NCI-H2196 (cell line): Measurements from ENCODE around the gene RASIP1.

Experiments
- DNase-seq: peaks from one replicate; lab custom pipeline; 2025; ENCODE audit not compliant: unreplicated experiment; lab: John Stamatoyannopoulos, UW

RASIP1 gene

GRCh38 chr19:48676487-48676886 is 63.9 kb downstream of the RASIP1 start:
- DNase-seq = no peak

GRCh38 chr19:48674921-48675824 is 65.2 kb downstream of the RASIP1 start:
- peak; percentile 86 for DNase-seq

GRCh38 chr19:48674216-48674809 is 66.1 kb downstream of the RASIP1 start:
- DNase-seq = no peak

GRCh38 chr19:48673436-48674100 is 66.8 kb downstream of the RASIP1 start:
- no peak for DNase-seq

- DNase-seq = no peak
These were observed 67.4 kb downstream of the RASIP1 start, which contains the start of gene NTN5 for GRCh38 chr19:48672994-48673393. NTN5 (minus strand) TSS chr19:48673017; CDS start chr19:48670986, 2,031 bp downstream.

- DNase-seq = no peak
These were observed 68.9 kb downstream of the RASIP1 start for GRCh38 chr19:48671446-48671995.

- no peak for DNase-seq
These were observed 69.5 kb downstream of the RASIP1 start for GRCh38 chr19:48670699-48671445.
